GM18505 (cell line): ENCODE results near the gene ADAR.
A peak's percentile ranks its signal among the peaks of the same experiment; 100 is the strongest.

Experiments
- ATAC-seq: cut with Tn5 transposase; IDR thresholded peaks from one replicate; pipeline ENCODE4 v1.9.1; 2021; ENCODE audit not compliant: unreplicated experiment
- POLR2A ChIP-seq: IDR thresholded peaks from 4 replicates; pipeline ENCODE4 v1.6.1; 2011; ENCODE audit warnings: borderline replicate concordance; ENCODE audit not compliant: insufficient read depth, insufficient read length; ENCODE audit errors: extremely low read depth

Gene ADAR

DNA sequence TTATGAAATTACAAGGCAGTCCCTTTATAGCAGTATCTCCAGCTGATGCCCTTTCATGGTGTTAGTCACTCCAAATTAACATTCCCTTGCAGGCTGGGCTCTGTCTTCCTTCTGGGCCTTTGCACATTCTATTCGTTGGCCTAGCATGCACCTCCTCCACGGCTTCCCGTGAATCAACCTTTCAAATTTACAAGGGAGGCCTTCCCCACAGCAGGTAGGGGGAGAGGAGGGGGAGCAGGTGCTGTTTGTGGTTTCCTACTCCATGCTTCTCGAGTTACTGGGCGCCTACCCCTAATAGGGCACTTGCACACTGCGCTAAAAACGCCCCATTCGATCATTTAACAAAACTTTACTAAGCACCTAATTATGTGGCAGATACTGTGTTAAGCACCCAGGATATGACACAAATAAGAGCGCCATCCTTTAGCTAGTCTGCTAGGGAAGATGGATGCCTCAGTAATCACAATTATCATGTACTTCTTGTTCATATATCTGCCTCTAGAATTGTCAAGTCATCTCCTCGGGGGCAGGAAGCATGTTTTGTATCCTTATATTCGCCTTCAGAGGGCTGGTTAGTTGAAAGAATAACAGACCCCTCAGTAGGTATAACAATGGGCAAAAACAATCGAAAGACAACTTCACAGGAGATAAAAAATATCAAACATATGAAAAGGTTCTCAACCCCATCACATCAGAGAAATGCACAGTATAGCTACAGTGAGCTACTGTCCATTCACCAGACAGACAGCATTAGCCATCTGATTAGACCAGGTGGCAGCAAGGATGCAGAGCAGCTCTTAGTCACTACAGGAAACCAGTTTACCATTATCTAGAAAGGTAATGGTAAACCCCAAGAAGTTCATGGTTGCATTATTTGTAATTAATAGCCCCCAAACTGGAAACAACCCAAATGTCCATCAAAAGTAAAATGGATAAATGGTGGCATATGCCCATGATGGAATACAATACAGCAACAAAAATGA, 1.7 kb upstream of the ADAR start:
- TF ChIP-seq POLR2A = no peak
- no peak for ATAC-seq

DNA sequence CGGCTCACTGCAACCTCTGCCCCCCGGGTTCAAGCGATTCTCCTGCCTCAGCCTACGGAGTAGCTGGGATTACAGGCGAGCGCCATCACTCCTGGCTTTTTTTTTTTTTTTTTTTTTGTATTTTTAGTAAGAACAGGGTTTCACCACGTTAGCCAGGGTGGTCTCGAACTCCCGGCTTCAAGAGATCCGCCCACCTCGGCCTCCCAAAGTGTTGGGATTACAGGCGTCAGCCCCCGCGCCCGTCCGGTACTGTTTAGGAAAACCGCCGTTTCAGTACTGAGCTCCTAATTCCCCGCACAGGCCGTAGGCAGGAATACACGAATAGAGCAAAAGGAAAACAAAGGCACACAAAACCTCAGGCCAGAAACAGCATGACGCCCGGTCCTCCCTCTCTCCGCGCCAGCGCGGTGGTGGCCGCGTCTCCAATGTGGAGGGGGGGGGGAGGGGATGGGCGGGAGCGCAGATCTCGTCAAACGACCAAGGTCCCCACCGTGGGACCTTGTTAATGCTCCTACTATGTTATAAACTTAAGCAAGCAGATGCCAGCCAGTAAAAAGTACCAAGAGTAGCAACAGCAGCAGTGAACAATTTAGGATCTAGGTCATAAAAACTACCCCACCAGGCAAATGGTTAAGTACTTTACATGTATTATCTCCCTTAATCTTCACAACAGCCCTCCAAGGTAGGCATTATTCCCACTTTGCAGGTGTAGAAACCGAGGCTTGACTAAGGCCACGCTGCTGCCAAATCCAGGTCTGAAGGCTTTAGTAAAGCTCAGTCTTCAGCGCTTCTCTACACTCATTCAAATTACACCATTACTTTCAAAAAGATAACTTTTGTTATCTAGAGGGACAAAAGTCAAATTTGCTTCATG, 648 bp upstream of the ADAR start:
- no peak for TF ChIP-seq POLR2A
- ATAC-seq = no peak

DNA sequence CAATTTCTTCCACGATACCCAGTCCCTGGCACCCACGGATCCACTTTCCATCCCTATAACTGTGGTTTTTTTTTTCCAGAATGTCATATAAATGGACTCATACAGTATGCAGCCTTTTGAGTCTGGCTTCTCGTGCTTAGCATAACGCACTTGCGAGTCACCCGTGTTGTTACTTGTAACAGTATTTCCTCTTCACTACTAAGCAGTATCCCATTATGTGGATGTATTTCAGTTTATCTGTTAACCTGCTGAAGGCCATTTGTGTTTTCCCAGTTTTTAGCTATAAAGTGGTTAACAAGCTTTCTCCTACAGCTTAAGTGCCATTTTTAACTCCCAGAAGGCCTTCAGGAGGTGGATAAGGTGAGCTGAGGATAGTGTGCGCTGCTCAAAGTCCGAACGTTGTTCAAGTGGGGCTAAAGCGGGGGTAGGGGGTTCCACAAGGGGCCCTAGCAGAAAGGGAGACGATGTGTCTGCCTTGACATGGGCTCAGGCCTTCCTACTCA, 829 bp downstream of the ADAR start:
- no peak for TF ChIP-seq POLR2A
- peak; percentile 9 for ATAC-seq

DNA sequence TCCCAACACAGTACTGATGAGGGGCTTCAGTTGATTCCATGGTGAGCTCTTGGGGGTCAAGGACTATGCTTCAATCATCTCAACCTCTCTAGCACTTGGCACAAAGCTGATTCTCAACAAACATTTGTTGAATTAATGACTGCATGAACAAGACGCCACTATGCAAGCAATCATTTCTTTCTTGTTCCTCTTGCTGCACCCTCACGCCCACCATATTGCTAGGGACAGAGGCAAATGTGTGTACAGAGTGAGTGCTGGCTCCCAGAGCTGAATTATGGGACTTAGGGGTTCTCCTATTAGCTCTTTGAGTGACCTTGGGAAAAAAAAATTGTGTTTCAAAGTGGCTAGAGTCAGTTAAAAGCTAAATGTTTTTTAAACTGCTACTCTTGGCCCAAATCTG, 2.5 kb downstream of the ADAR start:
- no peak for TF ChIP-seq POLR2A
- no peak for ATAC-seq

DNA sequence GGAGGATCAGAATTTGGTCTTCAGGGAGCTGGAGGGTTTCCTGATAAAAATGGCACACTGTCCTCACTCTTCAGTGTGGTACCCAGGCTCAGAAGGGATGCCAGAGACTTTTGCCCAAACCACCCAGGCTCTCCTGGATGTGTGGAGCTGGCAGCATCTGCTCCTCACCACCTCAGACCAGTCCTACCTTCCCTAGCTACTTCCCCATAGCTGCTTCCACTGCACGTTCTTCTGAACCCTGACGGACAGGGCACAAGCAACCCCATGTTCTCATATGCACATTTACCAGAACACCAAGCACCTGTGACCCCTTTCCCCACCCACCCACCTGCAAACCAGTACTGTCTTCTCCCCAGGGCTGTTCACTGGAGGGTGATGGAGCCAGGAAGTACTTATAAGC, 4.7 kb downstream of the ADAR start:
- ATAC-seq = no peak

DNA sequence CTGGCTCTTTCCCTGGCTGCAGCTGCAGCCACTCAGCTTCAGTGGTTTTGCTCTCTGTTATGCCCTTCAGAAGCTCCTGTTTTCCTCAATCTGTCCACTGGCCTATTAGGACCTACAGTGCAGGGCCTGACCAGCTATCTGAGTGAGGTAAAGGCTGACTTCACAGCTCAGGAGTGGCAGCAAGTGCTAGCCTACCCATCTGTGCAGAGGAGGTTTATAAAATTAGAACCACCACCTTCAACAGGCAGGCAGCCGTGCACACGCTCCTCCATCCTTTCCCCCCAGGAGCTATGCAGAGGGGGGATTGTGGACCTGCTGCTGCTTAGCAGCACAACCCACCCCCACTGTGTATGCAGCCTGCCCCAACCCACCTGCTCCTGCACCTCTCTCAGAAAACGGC, 8.3 kb downstream of the ADAR start:
- ATAC-seq = no peak
- TF ChIP-seq POLR2A = no peak

More for the DNA sequence above, 4.7 kb downstream of the ADAR start:
- no peak for TF ChIP-seq POLR2A

DNA sequence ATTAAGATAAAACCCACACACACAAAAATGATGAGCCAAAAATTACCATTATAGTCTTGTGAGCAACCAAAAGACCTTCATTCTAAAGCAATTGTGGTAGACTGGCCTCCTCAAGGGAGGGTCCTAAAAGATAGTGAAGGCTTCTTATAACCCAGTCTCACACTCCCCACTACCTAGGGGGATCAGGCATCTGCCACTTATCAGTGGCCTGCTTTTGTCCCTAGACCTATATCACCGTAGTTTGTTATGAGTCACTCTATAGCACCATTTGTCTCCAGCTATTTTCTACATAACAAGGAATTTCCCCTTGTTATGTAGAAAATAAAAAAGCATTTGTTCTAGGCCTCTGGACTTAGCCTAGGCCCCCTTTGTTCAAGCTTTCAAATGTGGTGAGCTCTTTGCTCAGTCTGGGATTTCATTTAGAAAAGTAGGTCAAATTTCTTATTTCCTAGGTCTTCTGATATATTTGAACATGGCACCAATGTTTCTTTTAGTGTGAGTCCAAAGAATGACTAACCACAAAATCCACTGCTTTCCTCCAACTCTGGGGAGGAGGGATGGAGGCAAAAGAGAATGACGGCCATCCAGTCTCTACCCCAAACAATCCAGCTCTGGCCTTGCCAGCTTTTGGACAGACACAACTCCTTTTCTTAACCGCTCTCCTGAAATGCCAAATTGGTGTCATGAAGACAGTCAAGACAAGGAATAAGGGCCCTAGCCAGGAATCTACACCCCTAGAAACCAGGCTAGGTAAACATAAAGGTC, 8.9 kb downstream of the ADAR start:
- ATAC-seq = no peak

DNA sequence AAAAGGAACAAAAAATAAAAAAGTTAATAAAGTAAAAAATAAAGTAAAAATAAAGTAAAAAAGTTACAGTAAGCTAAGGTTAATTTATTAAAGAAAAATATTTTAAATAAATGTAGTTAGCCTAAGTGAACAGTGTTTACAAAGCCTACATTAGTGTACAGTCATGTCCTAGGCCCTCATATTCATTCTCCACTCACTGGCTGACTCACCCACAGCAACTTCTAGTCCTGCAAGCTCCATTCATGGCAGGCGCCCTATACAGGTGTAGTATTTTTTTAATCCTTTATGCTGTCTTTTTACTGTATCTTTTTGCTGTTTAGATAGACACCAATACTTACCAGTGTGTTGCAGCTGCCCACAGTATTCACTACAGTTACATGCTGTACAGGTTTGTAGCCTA, 12.4 kb downstream of the ADAR start:
- ATAC-seq = no peak
- TF ChIP-seq POLR2A = no peak

More for the DNA sequence above, 8.9 kb downstream of the ADAR start:
- no peak for TF ChIP-seq POLR2A

DNA sequence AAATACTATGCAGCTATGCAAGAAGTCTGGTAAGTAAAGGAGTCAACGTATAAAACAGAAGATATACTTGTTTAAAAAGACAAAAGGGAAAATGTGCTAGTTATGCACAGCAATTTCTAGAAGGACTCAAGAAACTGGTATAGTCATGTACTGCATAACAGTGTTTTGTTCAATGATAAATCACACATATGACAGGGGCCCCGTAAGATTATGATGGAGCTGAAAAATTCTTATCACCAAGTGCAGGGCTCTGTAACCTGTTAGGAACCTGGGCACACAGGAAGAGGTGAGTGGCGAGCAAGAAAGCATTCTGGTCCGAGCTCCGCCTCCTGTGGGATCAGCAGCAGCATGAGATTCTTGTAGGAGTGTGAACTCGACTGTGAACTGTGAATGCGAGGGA, 13.2 kb downstream of the ADAR start:
- TF ChIP-seq POLR2A = no peak
- ATAC-seq = no peak

DNA sequence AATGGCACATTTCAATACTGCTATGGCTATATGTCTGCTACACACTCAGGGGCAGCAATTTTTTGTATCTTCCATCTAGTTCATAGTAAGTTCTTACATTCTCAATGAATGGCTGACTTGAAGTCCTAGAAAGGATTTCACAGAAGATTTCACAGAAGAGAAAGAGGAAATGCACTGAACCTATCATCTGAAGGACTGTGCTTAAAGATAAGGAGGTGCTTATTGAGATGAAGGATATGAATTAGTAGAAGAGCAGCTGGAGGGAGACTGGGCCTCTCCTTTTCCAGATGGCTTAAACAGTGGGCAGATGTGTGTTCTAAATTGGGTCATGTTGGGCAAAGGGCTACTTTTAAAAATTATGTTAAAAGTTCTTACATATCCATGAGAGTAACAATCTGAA, 14.6 kb downstream of the ADAR start:
- TF ChIP-seq POLR2A = no peak
- ATAC-seq = no peak

DNA sequence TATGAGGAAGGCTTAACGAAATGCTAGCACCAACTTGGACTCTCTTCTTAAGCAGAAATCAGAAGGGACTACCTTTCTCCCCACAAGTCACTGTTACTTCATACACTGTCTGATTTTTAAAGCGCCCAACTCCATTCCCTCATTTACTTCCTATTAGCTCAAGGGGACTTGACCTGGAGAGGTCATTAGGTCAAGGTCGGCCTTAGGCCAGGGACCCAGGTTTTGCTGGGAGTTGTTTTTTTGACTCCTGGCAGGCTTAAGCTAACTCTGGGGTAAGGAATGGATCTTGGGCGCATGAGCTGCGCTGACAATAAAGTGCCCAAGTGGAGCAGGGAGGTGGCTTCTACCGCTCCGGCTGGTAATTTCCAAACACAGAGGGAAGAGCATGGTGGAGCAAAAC, 16.8 kb downstream of the ADAR start:
- no peak for TF ChIP-seq POLR2A
- no peak for ATAC-seq

DNA sequence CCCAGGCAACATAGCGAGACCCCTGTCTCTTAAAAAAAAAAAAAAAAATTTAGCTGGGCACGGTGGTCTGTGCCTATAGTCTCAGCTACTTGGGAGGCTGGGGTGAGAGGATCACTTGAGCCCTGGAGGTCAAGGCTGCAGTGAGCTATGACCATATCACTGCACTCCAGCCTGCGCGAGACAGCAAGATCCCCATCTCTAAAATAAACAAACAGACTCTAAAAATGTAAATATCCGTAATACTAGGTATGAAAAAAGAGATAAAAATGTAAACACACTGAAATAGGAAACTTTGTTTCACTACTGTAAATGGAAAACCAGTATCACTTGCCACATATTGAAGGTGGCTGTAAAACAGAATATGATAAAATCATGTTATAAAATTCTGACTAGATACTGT, 17.2 kb downstream of the ADAR start:
- ATAC-seq = no peak
- TF ChIP-seq POLR2A = no peak

DNA sequence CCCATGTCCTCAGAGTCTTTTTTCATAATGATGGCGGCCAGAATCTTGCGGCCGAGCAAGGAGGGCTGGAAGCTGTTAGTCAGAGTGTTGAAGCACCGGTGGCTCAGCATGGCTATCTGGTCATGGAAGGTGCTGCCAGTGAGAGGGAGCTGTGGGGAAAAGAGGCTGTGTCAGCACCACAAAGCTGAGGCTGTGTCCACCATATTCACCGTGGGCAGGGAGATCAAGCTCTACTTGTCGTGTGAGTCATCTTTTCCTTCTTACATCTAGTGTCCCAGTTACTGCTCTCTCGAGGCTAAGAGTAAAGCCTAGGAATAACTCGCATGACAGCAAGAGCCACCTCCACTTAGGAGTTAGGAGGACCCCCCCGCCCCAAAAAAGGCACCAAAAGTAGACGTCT, 18.2 kb downstream of the ADAR start:
- peak; percentile 3 for TF ChIP-seq POLR2A
- no peak for ATAC-seq
